IPS-NIHi11 (cell line): ENCODE data around the gene SYT11.
"Not testable (repeated sequence)": the region's sequence is repeated elsewhere in the genome, so short reads cannot be mapped to it uniquely, and the experiment has no call there.

Experiments
- DNase-seq: peaks from one replicate; pipeline ENCODE4 v3.0.0; 2012; ENCODE audit warnings: mixed read lengths, low spot score

Gene SYT11

GRCh38 chr1:155899683-155900082 is 40.3 kb downstream of the SYT11 start:
- no peak for DNase-seq

DNA sequence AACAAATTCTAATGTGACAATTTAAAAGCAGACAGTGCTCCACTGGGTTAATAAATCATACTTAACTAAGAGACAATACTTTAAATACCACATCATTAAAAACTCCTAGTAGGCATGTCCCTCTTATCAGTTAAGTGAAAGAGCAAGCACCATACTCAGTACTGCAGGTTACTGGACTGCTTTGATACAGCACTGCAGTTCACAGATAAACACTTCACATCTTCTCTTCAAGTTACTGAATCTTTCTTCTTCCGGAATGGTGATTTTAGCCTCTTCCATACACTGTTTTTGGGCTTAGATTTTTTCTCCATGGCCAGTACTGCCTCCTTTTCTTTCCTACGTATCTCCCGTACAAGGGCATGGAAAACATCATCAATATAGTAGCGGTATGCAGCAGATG is 40.8 kb downstream of the SYT11 start:
- no peak for DNase-seq

GRCh38 chr1:155904261-155904660 is 44.9 kb downstream of the SYT11 start:
- DNase-seq, result no peak

DNA sequence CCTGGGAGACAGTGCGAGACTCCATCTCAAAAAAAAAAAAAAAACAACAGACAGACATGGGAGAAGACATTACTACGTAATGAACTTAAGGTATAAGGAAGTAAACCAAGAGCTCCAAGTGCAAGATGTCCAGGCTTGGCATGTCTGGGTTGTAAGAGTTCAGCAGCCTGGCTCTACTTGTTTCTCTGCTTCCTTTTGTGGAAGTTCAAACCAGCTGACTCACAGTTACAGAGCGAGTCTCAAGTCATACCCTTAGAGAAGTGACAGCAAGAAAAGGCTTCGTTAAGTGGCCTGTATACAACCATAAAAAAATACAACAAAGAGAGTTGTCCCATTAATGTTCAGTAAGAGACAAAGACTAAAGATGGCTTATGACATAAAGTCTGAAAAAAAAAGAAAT is 50.5 kb downstream of the SYT11 start:
- no peak for DNase-seq

- peak; percentile 48 for DNase-seq
Observed at GRCh38 chr1:155910621-155911121, 51.3 kb downstream of the SYT11 start.

GRCh38 chr1:155911156-155912055 is 52.0 kb downstream of the SYT11 start, which contains the start of gene RIT1:
Gene RIT1 (minus strand): TSS chr1:155911349. CDS start chr1:155910761, 588 bp downstream.
- peak; percentile 94 for DNase-seq

GRCh38 chr1:155912056-155912536 is 52.7 kb downstream of the SYT11 start:
- DNase-seq, result no peak

DNA sequence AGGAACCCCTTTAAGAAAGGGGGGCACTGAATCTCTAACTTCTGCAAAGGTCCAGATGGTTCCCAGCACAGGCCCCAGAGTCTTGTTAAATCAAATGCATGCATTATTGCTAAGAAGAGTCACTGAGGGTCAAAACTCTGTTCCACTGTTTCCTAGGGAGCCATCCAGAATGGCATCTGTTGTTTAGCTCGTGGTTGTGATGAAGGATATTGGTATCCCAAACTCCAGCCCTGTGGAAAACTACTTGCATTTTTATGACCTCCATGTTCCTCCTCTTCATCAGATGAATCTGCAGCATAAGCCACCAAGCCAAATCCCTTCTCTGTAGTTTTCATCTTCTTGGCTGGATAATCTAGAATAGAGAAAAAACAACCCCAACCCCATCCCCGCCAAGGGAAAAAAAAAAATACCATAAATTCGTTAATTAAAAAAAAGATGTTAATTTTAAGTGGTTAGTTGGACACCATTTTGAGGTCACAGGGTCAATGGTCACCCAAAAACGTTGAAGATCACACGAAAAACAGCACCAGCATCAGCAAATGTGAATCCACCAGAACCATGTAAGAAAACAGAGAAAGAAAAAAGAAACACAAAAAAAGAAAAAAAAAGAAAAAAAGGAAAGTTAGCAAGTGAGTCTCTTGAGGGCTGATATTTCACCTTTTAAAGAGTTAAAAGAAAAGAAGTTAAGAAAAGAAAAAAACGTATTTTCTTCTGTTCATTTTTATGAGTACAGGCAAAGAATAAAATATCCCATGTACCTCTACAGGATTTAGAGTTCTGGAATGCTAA is 54.8 kb downstream of the SYT11 start:
- DNase-seq, result no peak

DNA sequence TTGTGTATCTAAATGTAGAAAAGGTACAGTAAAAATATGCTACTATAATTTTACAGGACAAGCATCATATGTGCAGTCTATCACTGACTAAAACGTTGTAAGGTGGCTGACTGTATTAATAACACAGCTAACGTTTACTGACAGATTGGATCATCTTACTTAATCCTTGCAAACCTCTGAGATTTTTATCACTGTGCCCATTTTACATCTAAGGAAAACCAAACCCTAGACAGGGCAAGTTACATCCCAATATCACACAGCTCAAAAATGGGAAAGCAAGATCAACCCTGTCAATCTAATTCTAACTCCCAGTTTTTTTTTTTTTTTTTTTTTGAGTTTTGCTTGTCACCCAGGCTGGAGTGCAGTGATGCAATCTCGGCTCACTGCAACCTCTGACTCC is 59.3 kb downstream of the SYT11 start:
- DNase-seq, result no peak

DNA sequence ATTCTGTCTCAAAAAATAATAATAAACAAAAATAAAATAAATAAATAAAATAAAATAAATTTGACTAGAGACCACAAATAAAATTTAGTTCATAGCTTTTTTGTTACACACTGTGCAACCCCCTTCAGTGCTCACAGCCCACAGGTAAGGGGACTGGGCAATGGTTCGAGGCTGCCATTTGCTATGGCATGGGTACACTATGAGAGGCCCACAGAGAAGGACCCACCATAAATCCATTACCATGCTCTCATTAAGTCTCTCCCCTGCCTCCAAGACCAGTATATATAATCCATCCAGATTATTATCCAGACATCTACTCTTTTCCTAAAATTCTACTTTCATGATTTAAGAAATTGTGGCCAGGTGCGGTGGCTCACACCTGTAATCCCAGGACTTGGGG is 60.4 kb downstream of the SYT11 start:
- no peak for DNase-seq

DNA sequence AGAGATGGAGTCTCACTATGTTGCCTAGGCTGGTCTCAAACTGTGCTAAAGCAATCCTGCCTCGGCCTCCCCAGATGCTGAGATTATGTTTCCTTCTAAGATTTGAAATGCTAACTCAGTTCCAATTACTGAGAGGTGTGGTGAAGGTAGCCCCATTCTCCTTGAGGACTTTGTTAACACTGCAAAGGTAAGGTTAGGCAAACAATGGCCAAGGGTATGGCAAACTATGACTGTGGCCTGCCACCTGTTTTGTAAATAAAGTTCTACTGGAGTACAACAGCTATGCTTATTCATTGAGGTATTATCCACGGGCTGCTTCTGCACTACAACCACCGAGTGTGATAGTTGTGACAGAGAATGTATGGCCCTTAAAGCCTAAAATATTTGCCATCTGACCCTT is 61.4 kb downstream of the SYT11 start:
- DNase-seq, result no peak

- no peak for DNase-seq
Observed at GRCh38 chr1:155925506-155925905, 66.1 kb downstream of the SYT11 start.

DNA sequence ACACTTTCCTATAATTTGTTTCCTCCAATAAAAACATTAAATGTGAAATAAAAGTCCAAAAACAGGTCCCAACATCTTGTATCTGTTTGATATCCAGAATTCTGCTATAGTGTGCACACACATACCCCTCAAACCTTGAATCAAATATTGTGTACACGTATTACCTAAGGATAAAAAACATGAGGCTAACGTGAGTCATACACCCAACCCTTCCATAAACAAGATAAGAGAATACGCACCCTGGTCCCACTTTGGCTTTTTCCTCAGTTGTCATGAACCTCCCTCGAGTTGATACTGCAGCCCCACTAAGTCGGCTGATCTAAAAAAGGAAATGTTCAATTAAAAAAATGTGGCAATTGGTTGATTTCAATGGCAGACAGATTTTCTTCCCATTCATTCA is 69.7 kb downstream of the SYT11 start:
- no peak for DNase-seq

DNA sequence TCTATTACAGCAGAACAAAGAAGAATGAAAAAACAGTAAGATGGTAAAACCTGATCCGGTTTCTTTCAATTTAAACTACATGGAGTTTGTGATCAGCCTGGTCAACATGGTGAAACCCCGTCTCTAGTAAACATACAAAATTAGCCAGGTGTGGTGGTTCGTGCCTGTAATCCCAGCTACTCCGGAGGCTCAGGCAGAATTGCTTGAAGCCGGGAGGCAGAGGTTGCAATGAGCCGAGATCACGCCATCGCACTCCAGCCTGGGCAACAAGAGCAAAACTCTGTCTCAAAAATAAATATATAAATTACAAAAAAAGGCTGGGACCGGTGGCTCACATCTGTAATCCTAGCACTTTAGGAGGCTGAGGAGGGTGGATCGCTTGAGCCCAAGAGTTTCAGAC is 71.4 kb downstream of the SYT11 start:
- DNase-seq, result not testable (repeated sequence)

DNA sequence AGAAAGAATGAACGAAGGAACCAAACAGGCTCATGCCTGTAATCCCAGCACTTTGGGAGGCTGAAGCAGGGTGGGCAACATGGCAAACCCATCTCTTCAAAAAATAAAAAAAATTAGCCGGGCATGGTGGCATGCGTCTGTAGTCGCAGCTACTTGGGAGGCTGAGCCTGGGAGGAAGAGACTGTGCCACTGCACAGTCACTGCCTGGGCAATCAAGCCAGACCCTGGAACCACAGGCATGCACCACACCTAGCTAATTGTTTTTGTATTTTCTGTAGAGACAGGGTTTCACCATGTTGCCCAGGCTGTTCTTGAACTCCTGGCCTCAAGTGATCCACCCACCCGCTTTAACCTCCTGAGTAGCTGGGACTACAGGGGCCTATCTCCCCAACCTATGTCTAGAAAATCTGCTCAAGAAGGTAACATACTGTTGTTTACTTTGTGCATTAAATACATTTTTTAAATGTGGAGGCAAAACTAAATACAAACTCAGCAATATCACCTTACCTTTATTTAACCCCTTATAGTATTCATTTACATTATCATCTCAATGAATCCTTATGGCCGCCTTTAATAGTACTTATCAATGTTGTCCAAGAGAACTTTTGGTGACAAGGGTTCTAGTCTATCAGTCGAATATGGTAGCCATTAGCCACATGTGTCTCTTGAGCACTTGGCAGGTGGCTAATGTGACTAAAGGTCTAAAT is 72.1 kb downstream of the SYT11 start:
- no peak for DNase-seq

- no peak for DNase-seq
Observed at GRCh38 chr1:155932081-155932480, 72.7 kb downstream of the SYT11 start.

DNA sequence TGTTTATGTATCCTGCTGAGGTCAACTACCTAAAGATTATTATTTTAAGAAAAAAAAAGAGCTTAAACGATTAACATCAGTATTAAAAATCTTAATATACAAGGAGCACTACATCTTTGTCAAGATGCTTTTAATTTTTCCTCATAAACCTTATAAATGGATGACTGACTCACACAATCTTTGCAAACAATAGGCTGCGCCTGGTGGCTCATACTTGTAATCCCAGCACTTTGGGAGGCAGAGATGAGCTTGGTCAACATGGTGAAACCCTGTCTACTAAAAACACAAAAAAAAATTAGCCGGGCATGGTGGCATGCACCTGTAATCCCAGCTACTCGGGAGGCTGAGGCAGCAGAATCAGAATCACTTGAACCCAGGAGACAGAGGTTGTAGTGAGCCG is 73.1 kb downstream of the SYT11 start:
- DNase-seq, result no peak

DNA sequence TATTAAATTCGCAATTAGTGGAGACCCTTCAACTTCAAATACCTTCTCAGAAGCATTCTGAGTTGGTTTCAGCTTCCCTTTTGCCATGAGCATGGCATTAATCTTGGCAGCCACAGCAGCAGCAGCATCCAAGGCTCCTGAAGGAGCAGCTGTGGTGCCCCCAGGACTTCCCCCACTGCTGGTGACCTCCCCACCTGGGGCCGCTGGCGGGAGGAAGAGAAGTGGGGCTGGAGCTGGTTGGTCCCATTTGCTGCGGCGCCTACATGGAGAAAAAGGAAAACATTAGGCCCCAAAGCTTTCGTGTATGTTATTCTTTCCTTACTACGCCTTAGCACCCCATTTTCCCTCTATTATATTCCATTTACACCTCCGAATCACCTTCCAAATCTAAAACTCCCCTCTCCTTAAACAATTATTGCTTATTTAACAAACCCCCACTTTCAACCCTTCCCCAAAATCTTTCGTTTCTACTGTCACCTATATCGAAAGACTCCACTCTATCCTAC is 74.3 kb downstream of the SYT11 start:
- no peak for DNase-seq

DNA sequence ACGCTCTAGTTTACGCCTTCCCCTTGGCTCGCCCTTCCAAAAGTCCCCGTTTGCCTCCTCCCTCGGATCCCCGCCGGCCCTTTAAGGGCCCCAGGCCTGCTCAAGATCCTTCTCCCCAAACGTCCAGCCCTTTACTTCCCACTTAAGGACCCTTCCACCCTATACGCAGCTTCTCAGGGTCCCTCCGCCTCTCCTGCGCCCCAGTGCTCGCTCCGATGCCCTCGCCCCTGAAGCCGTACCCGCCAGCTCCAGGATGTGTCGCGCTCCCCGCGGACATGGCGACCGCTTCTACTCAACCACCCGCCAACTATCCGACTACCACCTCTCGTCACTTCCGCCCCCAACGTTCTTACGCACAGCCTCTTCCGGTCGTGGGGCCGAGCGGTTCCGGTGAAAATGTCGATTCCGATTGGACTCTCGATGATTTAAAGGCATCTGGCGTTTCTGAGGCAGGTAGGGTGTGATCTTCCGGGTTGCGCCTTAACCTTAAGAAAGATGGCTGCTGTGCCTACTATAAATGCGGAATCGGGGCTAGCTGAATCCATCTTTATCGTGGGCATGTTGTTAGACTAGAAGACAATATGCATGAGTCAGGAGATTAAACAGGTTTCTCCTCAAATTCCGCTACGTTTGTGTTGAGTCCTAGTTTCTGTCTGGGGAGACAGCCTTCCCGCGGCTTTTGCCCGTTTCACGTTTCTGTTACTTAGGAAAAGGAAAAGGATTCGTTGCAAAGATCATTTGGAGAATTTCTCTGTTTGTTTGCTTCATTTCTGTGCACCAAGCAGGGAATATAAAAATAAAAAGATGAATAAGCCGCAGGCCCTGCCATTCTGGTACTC is 74.9 kb downstream of the SYT11 start, which contains the start of gene KHDC4:
KHDC4 (minus strand) TSS at position 317 of the 839 bp plus-strand sequence; CDS start at position 277, 40 bp downstream.
- DNase-seq, result peak; percentile 93
